Colon (tissue), 2 donors: Measurements from ENCODE around the gene PRR29.

Source experiments
- FAIRE-seq: peaks from 2 replicates; lab custom pipeline; 2012; peaks lifted over from hg19 to GRCh38; lab: Jason Lieb, UNC
- donor health status: control.
- donor health status: control.

Gene PRR29

GRCh38 chr17:64042700-64043485 is 44.7 kb downstream of the PRR29 start:
- FAIRE-seq = no peak

- no peak for FAIRE-seq
Observed at GRCh38 chr17:64045176-64045575, 47.0 kb downstream of the PRR29 start.

- FAIRE-seq = no peak
Observed at GRCh38 chr17:64048805-64049204, 50.7 kb downstream of the PRR29 start.

- no peak for FAIRE-seq
Observed at GRCh38 chr17:64051153-64051552, 53.0 kb downstream of the PRR29 start.

- FAIRE-seq = no peak
Observed at GRCh38 chr17:64053101-64053500, 55.0 kb downstream of the PRR29 start.
